Measurements from ENCODE around the gene NFKBIB.
"Not testable (repeated sequence)": the region's sequence is repeated elsewhere in the genome, so short reads cannot be mapped to it uniquely, and the experiment has no call there.

NFKBIB gene

DNA sequence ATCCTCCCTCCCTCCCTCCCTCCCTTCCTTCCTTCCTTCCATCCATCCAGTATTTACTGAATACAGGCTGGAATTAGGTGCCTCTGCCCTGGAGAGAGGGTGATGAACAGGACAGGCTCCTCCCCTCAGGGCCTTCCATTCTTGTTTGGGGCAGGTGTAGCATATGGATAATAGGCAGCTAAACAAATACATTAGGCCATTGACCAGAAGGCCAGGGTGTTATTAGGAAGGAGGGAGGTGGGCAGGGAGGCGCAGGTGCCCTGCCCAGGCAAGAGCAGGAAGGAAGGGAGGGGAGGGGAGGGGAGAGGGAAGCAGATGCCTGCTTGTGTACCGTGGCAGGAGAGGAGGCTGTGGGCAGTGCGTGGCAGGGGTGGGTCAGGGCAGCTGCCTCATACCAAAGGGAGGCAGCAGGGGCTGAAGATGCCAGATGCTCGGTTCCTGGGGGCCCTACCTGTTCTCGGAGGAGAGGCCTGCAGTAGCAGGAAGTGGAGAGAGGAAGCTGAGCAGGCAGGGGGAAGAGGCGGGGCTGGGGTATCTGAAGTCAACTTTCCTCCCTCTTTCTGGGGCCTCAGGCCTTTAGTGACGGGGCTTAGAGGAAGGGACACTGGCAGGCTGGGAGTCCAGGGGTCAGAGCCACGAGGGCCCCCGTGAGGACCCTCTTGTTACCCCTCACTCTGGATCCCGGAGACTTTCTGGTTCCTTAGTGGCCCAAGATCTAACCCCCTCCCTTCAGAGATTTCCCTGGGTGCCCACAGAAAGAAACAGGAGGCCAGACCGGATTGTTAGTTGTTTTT is 21.8 kb upstream of the NFKBIB start, which contains the start of gene RINL:
Gene RINL, minus strand, starts transcription at position 495 of the 794 bp plus-strand sequence. CDS start 1,533 bp downstream, outside the sequence.
- peak; percentile 41 for DNase-seq

GRCh38 chr19:38878575-38879399 is 21.0 kb upstream of the NFKBIB start:
- DNase-seq = no peak

DNA sequence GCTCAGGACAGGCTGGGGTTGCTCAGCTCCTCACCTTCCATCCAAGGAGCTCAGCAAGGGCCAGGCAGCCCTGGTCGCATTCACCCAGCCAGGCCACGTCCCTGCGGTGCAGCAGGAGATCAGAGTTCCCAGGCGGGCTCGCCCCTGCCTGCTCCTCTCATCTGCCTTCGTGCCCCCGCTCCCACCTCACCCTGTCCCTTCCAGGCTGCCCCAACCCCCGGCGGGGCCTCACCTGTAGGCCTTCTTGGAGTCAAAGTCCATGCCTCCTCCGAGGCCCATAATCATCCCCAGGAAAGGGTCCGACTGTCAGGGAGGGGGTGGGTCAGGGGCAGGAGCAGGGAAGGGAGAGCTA is 20.4 kb upstream of the NFKBIB start:
- DNase-seq = no peak

GRCh38 chr19:38880076-38880881 is 19.5 kb upstream of the NFKBIB start:
- no peak for DNase-seq

GRCh38 chr19:38880882-38881609 is 18.7 kb upstream of the NFKBIB start:
- DNase-seq = no peak

- DNase-seq = no peak
Observed at GRCh38 chr19:38883286-38883685, 16.5 kb upstream of the NFKBIB start.

DNA sequence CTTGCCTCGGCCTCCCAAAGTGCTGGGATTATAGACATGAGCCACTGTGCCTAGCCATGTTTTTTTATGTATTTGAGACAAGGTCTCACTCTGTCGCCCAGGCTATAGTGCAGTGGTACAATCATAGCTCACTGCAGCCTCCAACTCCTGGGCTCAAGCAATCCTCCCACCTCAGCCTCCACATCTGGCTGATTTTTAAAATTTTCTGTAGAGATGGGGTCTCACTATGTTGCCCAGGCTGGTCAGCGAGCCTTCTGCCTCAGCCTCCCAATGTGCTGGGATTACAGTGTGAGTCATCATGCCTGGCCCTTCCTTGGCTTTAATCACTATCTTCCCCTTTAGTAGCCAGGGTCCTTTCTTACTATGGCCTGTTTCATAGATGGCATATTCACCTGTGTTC is 15.1 kb upstream of the NFKBIB start:
- not testable (repeated sequence) for DNase-seq

- DNase-seq = no peak
Observed at GRCh38 chr19:38888876-38889275, 10.9 kb upstream of the NFKBIB start.

- DNase-seq = no peak
Observed at GRCh38 chr19:38889803-38890202, 10.0 kb upstream of the NFKBIB start.

DNA sequence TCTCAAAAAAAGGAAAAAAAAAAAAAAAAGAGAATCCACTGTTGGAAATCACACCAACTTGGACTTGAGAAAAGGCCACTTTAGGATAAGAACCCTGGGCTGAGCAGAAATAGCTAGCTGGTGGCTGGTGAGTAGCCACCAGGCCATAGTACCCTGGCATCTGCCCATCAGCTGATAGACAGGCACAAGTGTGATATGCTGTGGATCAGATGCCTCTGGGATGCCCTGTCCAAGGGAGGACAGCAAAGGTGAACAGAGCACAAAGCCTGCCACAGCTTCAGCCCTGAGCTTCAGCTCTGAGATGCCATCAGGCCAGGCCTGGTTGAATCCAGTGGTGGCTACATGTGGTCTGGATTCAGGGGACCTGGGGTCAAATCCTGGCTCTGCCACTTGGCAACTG is 9.1 kb upstream of the NFKBIB start:
- DNase-seq = no peak

- DNase-seq = no peak
Observed at GRCh38 chr19:38891771-38892170, 8.0 kb upstream of the NFKBIB start.

DNA sequence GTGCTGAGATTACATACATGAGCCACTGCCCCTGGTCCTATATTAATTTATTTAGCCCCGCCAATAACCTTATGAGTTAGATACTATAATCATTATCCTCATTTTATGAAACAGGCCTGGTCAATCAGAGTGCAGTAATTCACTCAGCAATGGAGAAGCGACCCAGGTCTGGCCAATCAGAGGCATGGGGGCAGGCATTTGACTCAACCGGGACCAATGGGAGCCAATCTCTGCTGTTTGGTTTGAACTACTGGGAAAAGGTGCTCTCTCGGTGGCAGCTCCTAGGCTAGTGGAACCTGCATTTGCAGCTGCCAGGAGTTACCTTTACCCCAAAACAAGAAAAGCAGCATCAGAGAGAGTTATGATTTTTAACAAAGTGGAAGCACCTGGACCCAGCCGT is 6.9 kb upstream of the NFKBIB start:
- DNase-seq = no peak

DNA sequence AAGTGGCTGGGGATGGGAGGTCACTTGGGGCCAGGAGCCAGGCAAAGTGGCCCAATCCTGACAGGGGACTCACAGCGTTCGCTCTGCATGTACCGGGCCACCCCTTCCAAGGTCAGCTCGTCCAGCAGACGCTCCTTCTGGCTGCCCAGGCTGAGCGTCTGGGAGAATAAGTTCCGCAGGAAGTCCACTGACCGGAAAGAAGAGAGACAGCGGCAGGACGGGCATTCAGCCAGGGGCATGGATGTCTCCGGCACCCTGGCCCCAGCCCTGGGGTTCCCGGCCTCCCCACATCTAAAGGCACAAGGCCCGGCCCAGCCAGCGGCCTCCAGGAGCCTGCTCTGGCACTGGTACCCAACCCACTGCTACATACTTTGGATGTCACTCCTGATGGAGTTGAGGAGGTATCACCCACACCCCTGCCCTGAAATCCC is 6.4 kb upstream of the NFKBIB start:
- no peak for DNase-seq

DNA sequence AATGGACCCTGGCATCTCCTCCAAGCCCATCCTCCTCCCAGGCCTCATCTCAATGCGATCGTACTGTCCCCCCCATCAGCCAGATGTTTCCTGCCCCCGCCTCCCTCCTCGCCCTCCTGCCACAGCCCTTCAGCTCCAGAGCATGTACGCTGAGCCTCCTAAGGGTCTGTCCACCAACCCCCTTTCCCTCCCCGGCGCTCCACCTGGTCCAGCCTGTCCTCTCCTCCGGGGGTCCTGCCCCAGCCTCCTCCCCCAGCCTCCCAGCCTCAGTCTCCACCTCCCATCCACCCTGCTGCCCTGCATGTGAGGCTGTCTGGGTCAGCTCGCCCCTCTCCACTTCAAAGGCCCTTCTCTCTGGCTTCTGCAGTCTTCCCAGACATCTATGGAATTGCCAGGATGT is 4.8 kb upstream of the NFKBIB start:
- DNase-seq = no peak

GRCh38 chr19:38898788-38899446 is 852 bp upstream of the NFKBIB start:
- no peak for DNase-seq

- no peak for DNase-seq
Observed at GRCh38 chr19:38900202-38900629, 447 bp downstream of the NFKBIB start.

- no peak for DNase-seq
Observed at GRCh38 chr19:38900743-38901190, 998 bp downstream of the NFKBIB start.

GRCh38 chr19:38901683-38902082 is 1.9 kb downstream of the NFKBIB start:
- no peak for DNase-seq

- DNase-seq = no peak
Observed at GRCh38 chr19:38904581-38905539, 5.1 kb downstream of the NFKBIB start.

DNA sequence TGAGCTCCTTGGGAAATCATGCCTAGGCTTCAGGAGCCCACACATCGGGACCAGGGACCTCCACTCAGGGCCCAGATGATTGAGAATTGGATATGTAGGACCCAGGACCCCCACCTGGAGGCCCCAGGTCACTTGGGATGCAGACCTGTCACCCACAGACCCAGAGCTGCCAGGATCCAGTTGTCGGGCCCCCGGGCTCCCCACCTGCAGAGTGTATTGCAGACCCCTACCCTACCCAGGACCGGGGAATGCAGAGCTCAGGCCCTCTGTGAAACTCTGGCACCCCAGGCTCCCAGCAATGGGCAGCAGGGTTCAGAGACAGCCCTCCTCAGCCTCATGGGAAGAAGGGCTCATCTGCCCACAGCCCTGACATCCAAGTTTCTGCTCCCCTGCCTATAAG is 5.9 kb downstream of the NFKBIB start:
- no peak for DNase-seq

GRCh38 chr19:38907227-38907626 is 7.5 kb downstream of the NFKBIB start:
- DNase-seq = no peak
